Activated naive CD8-positive, alpha-beta T cell treated with anti-CD3 and anti-CD28 coated beads for 36 hours (primary cell): ENCODE data around the gene PWP2. TPM values are rescaled to one million over a fixed set of nuclear protein-coding genes. Genes with fewer than 3 reads are reported as not detected.
"Not testable (repeated sequence)": the region's sequence is repeated elsewhere in the genome, so short reads cannot be mapped to it uniquely, and the experiment has no call there.

Source experiments
- DNase-seq: peaks from one replicate; pipeline ENCODE4 v3.0.0; 2021
- H3K27ac Mint-ChIP-seq: one replicate; pipeline ENCODE4 v1.8.0; 2022; ENCODE audit warnings: mild to moderate bottlenecking, moderate library complexity, mixed read lengths
- H3K27me3 Mint-ChIP-seq: one replicate; pipeline ENCODE4 v1.8.0; 2022; ENCODE audit warnings: mild to moderate bottlenecking, mixed read lengths
- H3K36me3 Mint-ChIP-seq: one replicate; pipeline ENCODE4 v1.8.0; 2021; ENCODE audit warnings: mild to moderate bottlenecking, mixed read lengths
- H3K4me1 Mint-ChIP-seq: one replicate; pipeline ENCODE4 v1.8.0; 2021; ENCODE audit warnings: mixed read lengths
- H3K4me3 Mint-ChIP-seq: one replicate; pipeline ENCODE4 v1.8.0; 2022; ENCODE audit warnings: mild to moderate bottlenecking, moderate library complexity, mixed read lengths
- H3K9me3 Mint-ChIP-seq: one replicate; pipeline ENCODE4 v1.8.0; 2022; ENCODE audit warnings: mixed read lengths
- total RNA-seq, 2 experiments: library from RNA; stranded (reverse); gene quantifications; one replicate each; pipeline ENCODE4 v1.2.3, GENCODE V29; 2021

PWP2 gene
- 10 to 100 TPM; 12.7 to 14.5 TPM for total RNA-seq

GRCh38 chr21:44107026-44107501 is at the start of gene PWP2:
PWP2 (plus strand) TSS chr21:44107399; CDS start chr21:44107417, 18 bp downstream.
- not testable (repeated sequence) for H3K27ac Mint-ChIP-seq, H3K36me3 Mint-ChIP-seq, H3K9me3 Mint-ChIP-seq, H3K4me1 Mint-ChIP-seq, H3K27me3 Mint-ChIP-seq
- peak within 1 kb of the TSS; percentile 55 for H3K4me3 Mint-ChIP-seq
- DNase-seq, result peak; percentile 63

DNA sequence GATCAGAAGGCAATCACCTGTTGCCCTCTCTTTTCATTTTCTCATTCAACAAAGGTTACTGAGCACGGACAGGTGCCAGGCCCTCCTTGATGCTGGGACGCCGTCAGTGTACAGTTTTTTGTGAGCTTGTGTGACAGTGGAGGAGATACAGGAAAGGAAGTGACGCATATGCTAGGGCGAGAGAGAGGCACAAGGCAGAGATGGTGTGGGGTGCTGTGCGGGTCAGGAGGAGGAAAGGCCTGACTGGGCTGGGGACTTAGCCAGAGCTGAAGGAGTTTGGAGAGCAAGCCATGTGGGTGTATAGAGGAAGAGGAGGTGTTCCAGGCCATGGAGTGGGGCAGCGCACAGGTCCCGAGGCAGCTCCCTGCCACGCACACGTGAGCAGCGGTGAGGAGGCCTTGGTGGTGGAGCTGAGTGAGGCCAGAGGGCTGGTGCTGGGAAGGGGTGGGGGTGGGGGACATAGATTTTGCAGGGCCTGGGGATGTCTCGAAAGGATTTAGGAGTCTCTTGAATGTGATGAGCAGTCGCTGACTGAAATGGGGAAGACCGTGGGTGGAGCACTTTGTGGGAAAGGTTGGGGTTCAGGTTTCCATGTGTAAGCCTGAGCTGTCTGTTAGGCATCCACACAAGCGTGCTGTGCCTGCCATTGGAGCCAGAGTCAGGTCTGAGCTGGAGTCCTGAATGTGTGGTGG is 49.1 kb upstream of the PWP2 start:
- DNase-seq, result peak; percentile 21
- H3K4me1 Mint-ChIP-seq, result peaks cover 20% of the 10 kb centered on the region
- H3K27ac Mint-ChIP-seq, result peak overlapping the region; percentile 69
- H3K36me3 Mint-ChIP-seq, result peaks cover 29% of the 10 kb centered on the region
- no peaks in the 10 kb centered on the region for H3K27me3 Mint-ChIP-seq
- H3K4me3 Mint-ChIP-seq, result peak overlapping the region; percentile 11
- H3K9me3 Mint-ChIP-seq, result no peaks in the 10 kb centered on the region

DNA sequence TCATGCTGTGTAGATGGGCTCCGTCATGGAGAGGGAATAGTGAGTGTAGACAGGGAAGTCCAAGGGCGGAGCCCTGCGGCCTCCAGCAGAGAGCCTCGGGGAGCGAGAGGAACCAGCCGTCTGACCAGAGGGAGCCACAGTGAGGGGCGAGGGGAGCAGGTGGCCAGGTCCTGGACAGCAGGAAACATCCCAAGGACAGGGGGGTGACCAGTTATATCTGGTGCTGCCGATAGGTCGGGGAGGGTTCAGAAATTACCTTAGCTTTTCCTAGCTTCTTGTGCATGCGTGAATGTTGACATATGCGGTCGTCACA is 48.6 kb upstream of the PWP2 start:
- Mint-ChIP-seq H3K36me3 (peaks cover 33% of the 10 kb centered on the region), H3K27ac (peak overlapping the region; percentile 69), H3K27me3 (no peaks in the 10 kb centered on the region), H3K4me1 (peaks cover 25% of the 10 kb centered on the region), H3K4me3 (no peak overlapping the region), H3K9me3 (no peaks in the 10 kb centered on the region)
- DNase-seq, result no peak

DNA sequence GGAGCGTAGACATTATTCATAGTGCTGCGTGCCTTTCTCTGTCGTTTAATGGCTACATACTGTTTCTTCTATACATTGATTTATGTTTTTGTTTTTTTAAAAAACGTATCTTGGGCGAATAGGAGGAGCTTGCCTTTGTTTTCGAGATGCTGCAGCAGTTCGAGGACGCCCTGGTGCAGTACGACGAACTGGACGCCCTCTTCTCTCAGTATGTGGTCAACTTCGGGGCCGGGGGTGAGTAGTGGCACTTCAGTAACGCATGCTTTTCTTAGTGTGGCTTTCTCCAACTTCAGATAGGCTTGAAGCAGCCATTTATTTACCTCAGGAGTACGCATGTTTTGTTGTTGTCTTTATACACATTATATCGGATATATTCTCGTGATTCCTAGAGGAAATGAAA is 48.2 kb upstream of the PWP2 start:
- Mint-ChIP-seq H3K9me3 (no peaks in the 10 kb centered on the region), H3K27me3 (no peaks in the 10 kb centered on the region), H3K27ac (no peak overlapping the region), H3K4me3 (no peak overlapping the region), H3K4me1 (peaks cover 26% of the 10 kb centered on the region), H3K36me3 (peaks cover 33% of the 10 kb centered on the region)
- DNase-seq, result no peak

DNA sequence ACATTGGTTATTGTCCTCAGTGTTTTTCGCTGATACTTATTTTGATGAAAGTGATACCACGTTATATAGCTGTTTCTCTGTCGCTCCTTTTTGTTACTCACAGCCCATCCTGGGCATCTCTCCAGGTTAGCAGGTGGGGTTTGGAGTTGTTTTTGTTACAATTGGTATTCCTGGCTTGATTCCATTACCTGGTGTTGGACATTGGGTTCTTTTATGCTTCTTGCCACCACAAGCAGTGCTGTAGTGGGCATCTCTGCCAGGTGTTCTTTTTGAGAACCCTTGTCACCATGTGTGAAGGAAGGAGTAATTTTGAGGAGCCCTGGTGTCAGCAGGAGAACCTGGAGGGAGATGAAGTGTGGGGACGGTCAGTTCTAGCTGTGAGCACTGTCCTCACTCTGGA is 47.5 kb upstream of the PWP2 start:
- DNase-seq, result no peak
- Mint-ChIP-seq H3K9me3 (no peaks in the 10 kb centered on the region), H3K27ac (peak overlapping the region; percentile 38), H3K27me3 (no peaks in the 10 kb centered on the region), H3K4me1 (peaks cover 30% of the 10 kb centered on the region), H3K4me3 (no peak overlapping the region), H3K36me3 (peaks cover 33% of the 10 kb centered on the region)

- Mint-ChIP-seq H3K36me3 (peaks cover 37% of the 10 kb centered on the region), H3K27ac (no peak overlapping the region), H3K27me3 (no peaks in the 10 kb centered on the region), H3K4me1 (peaks cover 48% of the 10 kb centered on the region), H3K9me3 (no peaks in the 10 kb centered on the region), H3K4me3 (no peak overlapping the region)
- no peak for DNase-seq
Observed at GRCh38 chr21:44062380-44062779, 44.8 kb upstream of the PWP2 start.

- H3K4me1 Mint-ChIP-seq, result peaks cover 43% of the 10 kb centered on the region
- no peaks in the 10 kb centered on the region for H3K9me3 Mint-ChIP-seq
- peak overlapping the region; percentile 82 for H3K27ac Mint-ChIP-seq
- peaks cover 34% of the 10 kb centered on the region for H3K36me3 Mint-ChIP-seq
- no peak overlapping the region for H3K4me3 Mint-ChIP-seq
- H3K27me3 Mint-ChIP-seq, result no peaks in the 10 kb centered on the region
- DNase-seq, result no peak
Observed at GRCh38 chr21:44063151-44063912, 43.9 kb upstream of the PWP2 start.

GRCh38 chr21:44064852-44065403 is 42.3 kb upstream of the PWP2 start:
- Mint-ChIP-seq H3K27ac (peak overlapping the region; percentile 93), H3K4me1 (peaks cover 41% of the 10 kb centered on the region), H3K4me3 (peak overlapping the region; percentile 65), H3K27me3 (no peaks in the 10 kb centered on the region), H3K36me3 (peaks cover 22% of the 10 kb centered on the region), H3K9me3 (no peaks in the 10 kb centered on the region)
- DNase-seq, result no peak

- peak overlapping the region; percentile 65 for H3K4me3 Mint-ChIP-seq
- no peaks in the 10 kb centered on the region for H3K9me3 Mint-ChIP-seq
- peaks cover 22% of the 10 kb centered on the region for H3K36me3 Mint-ChIP-seq
- H3K27ac Mint-ChIP-seq, result peak overlapping the region; percentile 93
- DNase-seq, result peak; percentile 74
- H3K27me3 Mint-ChIP-seq, result no peaks in the 10 kb centered on the region
- H3K4me1 Mint-ChIP-seq, result peaks cover 41% of the 10 kb centered on the region
Observed at GRCh38 chr21:44065428-44065827, 41.8 kb upstream of the PWP2 start.

- Mint-ChIP-seq H3K4me1 (peaks cover 41% of the 10 kb centered on the region), H3K36me3 (peaks cover 22% of the 10 kb centered on the region), H3K9me3 (no peaks in the 10 kb centered on the region), H3K27me3 (no peaks in the 10 kb centered on the region), H3K27ac (peak overlapping the region; percentile 93), H3K4me3 (peak overlapping the region; percentile 65)
- no peak for DNase-seq
Observed at GRCh38 chr21:44066116-44066515, 41.1 kb upstream of the PWP2 start.

DNA sequence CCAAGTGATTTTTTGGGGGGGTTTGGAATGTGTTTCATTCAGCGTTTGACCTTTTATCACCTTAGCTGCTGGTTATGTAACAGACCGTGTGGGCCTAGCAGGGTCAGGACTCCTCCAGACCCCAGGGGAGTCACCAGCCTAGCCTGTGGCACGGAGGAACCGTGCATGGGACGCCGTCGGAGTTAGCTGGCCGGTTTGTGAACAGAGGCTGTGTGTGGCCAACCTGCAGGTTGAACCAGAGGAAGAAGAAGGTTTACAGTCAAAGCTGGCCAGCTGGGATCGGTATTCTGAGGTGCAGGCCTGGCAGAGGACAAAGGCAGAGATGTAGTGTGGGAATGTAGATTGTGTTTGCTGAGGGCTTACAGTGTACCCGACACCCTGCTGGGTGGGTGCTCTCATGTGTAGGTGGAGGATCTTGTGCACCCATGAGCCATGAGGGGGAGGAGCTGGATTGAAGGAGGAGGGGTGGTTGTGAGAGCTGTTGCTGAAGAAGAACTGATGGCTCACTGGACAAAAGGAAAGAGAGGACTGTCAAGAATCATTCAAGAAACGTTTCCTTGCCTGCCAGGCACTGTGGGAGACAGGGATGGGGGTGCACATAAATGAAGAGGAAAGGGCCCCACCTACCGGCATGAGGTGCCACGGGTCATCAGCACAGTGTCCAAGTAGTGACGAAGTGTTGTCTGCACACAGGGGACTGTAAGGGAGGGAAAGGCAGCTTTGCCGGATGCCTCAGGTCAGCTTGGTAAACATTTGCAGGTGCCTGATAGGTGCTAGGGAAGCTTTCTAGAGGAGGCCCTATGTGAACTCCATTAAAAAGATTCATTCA is 40.0 kb upstream of the PWP2 start:
- peaks cover 22% of the 10 kb centered on the region for H3K36me3 Mint-ChIP-seq
- no peaks in the 10 kb centered on the region for H3K9me3 Mint-ChIP-seq
- peak overlapping the region; percentile 57 for H3K27ac Mint-ChIP-seq
- H3K27me3 Mint-ChIP-seq, result no peaks in the 10 kb centered on the region
- no peak for DNase-seq
- peaks cover 40% of the 10 kb centered on the region for H3K4me1 Mint-ChIP-seq
- H3K4me3 Mint-ChIP-seq, result no peak overlapping the region

DNA sequence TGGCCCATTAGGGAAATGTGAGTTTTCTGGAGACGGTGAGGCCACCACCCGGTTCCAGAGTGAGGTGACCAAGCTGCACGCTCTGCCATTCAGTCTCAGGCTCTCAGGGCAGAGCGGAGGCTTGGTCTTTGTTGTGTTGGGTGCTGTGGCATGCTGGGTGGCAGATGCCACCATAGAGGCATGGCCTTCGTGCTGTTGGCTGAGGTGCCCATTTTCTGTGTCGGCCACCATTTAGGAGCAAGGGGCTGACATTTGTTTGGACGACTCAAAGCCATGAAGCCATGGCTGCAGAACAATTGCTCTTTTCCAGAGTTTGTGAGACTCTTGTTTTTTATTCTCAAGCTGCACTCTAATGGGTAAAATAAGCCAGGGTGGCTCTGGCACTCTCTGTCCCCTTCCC is 36.8 kb upstream of the PWP2 start:
- Mint-ChIP-seq H3K27me3 (no peaks in the 10 kb centered on the region), H3K4me3 (no peak overlapping the region), H3K27ac (no peak overlapping the region), H3K9me3 (no peaks in the 10 kb centered on the region), H3K4me1 (peaks cover 30% of the 10 kb centered on the region), H3K36me3 (peaks cover 25% of the 10 kb centered on the region)
- no peak for DNase-seq

DNA sequence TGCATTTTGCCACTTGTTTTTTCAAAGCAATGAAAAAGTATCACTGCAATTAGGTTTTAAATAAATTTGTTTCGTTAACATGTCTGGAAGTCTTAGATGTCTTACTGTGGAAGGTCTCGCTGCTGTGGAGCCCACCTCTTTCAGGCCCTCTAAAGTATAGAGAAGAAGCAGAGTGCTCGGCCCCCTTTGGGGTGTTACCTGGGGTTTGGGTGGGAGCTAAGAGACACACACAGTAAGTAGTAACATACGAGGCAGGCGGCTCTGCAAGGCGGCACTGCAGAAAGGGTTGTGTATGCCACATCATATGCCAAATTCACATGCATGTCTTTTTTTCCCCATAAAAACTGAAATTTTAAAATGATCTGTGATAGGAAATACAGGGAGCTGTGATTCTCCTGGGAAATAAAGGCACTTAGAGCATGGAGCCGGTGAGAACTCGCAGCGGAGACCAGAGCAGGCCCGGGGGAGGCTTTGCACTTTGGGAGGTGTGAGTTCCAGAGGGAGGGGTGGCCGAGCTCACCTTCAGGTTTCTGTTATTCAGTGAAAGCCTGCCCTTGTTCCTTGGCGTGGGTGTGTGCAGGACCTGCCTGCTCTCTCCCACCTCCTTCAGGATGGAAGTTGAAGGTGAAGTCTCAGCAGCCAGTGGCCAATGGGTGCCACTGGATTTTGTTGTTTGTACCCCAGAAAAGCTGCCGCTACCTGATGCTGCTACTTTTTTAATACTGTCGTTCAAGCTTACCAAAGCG is 35.7 kb upstream of the PWP2 start:
- DNase-seq, result no peak
- Mint-ChIP-seq H3K36me3 (peaks cover 22% of the 10 kb centered on the region), H3K4me1 (peaks cover 25% of the 10 kb centered on the region)

DNA sequence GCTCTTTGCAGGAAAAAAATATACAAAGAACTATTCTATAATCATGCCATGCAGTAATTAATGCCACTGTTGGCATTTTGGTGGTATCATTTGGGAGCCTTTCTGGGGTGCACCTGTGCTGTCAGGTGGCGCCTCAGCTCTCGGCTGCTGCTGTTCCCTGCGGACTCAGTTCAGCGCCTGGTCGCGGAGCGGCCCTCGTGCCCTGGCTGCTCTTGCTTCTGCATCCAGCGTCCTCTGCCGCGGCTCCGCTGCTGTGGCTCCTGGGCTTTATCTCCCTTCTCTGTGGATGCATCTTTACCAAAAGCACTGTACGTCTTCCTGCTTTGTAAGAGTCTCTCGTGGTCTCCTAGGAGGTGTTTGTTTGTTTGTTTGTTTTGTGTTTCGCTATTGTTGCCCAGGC is 35.1 kb upstream of the PWP2 start:
- H3K4me1 Mint-ChIP-seq, result peaks cover 26% of the 10 kb centered on the region
- no peak for DNase-seq
- H3K27ac Mint-ChIP-seq, result no peak overlapping the region
- H3K27me3 Mint-ChIP-seq, result no peaks in the 10 kb centered on the region
- H3K36me3 Mint-ChIP-seq, result peaks cover 20% of the 10 kb centered on the region
- H3K9me3 Mint-ChIP-seq, result no peaks in the 10 kb centered on the region
- no peak overlapping the region for H3K4me3 Mint-ChIP-seq

More for the DNA sequence above, 35.7 kb upstream of the PWP2 start:
- Mint-ChIP-seq H3K9me3 (no peaks in the 10 kb centered on the region), H3K4me3 (no peak overlapping the region), H3K27ac (no peak overlapping the region), H3K27me3 (no peaks in the 10 kb centered on the region)
